GM21367 (cell line): ENCODE measurements around the gene CADPS.

Source experiments
- ATAC-seq: cut with Tn5 transposase; IDR thresholded peaks from one replicate; pipeline ENCODE4 v1.9.1; 2021; ENCODE audit not compliant: unreplicated experiment

Gene CADPS

DNA sequence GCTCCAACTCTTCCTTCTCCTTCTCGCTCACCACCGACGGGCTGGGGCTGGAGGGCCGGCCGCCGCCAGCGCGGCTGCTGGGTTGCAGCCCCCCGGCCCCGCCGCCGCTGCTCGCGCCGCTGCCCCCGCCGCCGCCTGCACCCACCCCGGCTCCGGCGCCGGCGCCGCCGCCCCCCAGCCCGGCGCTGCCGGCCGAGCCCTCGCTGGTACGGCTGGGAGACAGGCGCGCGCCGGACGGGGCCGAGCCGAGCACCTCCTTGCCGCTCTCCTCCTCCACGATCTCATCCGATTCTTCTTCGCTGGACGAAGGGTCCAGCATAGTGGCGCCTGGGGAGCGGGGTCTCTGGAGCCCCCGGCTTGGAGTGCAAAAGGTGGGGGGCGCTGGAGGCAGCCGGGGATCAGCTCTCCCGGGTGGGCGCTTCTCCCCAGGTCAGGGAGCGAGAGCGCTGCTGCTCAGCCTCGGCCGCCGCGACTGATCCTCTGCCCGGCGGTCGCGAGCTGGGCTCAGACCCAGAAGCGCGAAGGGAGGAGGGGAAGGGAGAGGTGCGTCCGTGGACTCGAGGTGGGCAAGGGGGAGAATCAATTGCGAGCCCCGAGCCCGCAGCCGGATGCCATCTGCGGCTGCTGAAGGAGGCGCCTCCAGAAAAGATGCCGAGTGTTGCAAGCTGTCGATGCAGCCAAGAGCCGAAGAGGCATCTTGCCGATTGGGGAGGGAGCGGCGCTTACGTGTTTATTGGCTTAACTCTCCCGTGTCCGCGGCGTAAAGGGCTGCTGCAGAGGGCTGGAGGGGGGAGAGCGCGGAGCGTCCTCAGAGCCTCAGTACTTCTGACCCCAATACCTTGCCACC is at the start of gene CADPS:
Gene CADPS, minus strand, starts transcription at position 706 of the 847 bp plus-strand sequence. Its CDS starts 387 bp downstream, at position 319.
- ATAC-seq = no peak

DNA sequence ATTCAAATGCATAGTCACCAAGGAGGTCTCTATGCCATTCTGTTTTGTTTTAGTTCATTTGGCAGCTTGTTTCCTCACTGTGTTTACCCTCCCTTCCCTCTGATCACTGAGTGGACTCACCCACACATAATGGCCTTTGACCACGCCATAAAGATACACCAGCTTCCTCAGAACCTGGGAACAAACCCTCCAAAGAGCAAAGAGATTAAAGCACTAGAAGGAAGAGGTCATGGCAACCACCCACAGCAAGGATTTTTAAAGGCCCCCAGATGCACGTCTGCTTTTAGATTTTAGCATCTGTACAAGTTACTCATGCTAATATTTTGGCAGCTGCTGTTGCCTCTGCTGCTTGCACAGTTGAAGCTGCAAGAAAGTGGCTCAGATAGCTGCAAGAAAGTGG is 47.9 kb upstream of the CADPS start:
- no peak for ATAC-seq

DNA sequence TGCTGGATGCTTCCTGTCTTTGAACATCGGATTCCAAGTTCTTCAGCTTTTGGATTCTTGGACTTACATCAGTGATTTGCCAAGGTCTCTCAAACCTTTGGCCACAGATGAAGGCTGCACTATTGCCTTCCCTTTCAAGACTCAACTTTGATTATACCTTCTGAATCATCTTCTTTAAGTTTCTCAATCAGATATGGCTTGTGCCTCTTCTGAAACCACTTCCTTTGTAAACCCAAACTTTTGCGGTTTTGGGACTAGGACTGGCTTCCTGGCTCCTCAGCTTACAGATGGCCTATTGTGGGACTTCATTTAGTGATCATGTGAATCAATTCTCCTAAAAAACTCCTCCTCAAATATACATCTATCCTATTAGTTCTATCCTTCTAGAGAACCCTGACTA is 47.1 kb upstream of the CADPS start:
- no peak for ATAC-seq

DNA sequence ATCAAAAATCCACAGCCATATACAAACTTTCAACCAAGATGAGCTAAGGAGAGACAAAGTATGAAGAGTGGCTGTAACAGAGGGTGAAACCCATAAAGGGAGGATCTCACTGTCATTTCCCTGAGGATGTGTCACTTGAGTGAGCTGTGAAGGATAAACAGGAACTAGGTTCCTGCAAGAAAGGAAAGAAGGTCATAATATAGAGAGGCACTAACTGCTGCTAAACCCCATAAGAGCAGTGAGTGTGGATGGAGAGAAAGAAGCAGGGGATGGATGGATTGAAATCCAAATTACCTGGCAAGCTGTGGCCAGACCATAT is 45.2 kb upstream of the CADPS start:
- ATAC-seq = no peak

DNA sequence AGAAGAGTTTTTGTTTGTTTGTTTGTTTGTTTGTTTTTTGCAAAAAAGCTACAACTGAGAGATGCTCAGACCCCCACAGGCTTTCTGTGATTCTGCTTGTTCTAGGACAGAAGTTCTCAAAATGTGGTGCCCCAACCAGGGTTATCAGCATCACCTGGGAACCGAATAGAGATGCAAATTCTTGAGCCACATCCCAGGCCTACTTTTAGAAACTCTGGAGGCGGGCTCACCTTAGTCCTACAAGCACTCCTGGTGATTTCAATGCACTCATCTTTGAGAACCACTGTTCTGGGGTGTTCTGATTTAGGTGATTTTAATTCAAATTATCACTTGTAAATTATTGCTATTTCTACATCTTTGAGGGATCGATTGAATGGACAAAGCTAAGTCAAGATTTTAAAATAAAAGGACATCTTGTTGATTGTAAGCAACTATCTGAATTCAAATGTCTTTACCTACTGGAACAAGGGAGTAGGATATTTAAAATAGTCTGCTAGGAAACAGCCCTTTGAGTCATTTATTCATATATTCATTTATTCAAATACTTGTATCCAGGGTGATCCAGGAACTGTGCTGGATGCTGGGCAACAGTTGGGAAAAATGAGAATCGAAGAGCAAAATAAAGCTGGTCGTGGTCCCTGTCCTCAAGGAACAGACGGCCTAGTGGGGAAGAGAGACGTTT is 44.7 kb upstream of the CADPS start:
- ATAC-seq = no peak

DNA sequence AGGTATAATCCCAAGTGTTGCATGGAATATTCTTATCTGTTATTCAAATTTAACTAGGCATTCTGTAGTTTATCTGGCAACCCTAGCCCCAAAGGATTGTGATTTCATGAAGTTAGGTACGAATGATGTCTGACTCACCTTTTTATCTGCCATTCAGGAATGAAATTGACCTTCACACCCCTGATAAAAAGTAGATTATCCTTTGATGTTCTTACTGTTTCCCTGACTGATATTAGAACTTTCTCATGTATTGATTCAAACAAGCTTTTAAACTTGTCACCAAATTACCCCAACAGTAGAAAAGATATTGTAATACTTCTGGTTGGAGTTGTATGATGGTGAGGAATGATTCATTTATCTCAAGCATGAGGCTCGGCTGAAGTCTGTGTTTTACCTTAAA is 43.6 kb upstream of the CADPS start:
- ATAC-seq = no peak

DNA sequence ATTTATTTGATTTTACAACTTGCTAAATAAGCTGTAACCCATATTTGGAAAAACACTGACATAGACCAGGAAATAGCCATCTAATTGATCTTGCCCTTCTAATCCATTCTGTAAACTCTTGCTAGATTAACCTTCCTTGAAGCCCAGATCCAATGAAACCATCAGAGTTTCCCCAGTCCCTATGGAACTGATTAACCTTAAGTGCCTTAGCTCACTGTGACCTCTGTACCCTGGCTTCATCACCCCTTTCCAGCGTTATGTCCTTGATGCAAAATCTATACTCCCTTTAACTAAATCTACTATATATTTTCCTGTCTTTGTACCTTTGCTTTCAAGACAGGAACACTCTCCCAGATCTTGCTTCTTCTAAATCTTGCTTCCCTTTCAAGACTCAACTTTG is 42.9 kb upstream of the CADPS start:
- no peak for ATAC-seq

DNA sequence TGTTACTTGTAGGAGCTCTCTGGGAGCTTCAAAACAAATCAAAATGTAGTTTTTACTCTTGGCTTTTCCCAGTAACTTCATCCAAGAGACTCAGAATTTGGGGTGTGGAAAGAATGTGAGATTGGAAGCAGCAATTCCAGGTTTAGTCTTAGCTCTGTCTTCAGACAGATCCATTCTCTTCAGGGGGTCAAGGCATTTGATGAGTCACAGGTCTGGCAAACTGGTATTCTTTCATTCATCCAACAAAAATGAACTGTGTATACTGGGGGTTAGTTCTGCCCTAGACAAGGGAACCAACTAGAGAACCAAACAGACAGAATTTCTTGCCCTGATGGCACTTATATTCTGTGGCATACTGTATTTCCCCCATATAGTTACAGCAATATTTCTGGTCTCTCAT is 36.3 kb upstream of the CADPS start:
- no peak for ATAC-seq

DNA sequence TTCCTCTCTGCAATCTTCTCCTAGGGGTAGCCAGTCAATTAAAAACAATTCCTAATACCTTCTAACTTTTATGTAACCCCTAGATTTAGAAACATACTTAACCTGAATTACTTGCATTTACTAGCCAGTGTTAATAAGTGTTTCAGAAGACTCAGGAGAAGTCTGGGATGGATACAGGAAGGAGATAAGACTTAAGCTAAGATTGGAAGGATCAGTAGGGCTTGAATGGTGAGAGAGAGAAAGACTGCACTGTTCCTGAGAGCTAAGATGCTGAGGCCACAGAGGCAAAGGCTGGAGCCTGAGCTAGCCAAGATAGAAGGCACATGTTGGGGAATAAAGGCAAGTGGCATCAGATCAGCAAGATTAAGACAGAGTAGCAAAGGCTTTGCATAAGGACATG is 30.1 kb upstream of the CADPS start:
- ATAC-seq = no peak

DNA sequence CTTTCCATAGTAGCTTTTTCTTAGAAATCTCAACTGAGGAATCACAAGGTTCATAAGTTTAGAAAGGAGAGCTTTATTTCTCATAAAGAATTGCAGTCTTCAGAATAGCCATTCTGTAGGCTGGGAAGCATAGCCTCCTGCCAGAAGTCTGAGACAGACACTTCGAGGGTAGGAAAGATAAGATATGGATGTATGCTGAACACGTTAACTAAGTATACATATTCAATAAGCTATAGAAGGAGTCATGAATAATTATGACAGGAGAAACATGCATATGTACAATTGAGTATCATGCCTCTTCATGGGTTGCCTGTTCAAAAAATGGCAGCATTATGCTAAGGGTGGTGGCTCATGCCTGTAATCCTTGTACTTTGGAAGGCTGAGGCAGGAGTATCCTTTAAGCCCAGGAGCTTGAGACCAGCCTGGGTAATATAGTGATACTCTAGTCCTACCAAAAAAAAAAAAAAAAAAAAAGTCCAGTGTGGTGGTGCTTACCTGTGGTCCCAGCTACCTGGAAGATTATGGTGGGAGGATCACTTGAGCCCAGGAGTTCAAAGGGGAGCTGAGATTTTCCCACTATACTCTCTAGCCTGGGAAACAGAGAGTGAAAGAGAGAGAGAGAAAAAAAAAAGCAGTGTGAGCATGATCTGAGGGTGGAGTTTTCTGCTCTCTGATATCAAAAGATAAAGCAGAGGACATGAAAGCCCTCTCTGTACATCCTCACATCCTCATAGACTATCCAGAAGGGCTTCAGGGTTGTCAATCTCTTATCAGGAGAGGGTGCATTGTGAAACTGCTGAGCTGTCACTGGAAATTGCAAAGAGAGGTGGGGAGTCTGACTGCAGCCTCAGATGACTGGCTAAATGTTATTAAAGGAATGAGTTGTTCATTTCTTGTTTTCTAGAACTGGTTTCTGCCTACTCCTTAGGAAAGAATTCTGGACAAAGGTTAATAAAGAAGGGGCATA is 23.6 kb upstream of the CADPS start:
- ATAC-seq = no peak

DNA sequence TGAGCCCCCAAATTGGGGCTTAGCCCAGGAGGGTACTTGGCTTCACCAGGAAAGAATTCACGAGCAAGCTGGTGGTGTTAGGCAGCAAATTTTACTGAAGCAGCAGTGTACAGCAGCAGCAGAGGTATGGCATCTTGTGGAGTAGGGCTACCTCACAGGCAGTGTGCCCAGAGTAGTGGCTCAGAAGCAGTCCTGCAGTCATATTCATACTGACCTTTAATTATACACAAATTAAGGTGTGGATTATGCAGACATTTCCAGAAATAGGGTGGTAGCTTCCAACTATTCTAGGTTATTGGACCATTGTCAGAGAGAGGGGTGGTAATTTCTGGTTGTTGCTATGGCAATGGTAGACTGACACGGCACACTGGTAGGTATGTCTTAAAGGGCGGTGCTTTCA is 20.7 kb upstream of the CADPS start:
- no peak for ATAC-seq

DNA sequence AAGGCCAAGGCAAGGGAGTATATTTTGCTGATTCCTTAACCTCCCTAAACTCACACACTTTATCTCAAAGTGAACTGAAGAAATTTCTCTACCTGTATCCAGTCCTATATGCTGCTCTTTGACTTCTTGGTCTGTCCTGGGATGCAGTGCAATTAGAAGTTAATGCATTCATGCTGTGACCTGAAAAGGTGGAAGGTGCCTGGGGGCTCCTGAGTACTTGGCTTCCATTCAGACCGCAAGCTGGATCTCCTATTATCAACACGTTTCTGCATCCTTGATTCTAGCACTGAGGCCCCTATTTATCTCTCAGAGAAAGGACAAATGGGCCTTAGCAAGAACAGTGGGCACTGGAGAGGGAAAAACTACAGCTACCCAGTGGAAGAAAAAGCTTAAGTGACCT is 17.7 kb upstream of the CADPS start:
- no peak for ATAC-seq

DNA sequence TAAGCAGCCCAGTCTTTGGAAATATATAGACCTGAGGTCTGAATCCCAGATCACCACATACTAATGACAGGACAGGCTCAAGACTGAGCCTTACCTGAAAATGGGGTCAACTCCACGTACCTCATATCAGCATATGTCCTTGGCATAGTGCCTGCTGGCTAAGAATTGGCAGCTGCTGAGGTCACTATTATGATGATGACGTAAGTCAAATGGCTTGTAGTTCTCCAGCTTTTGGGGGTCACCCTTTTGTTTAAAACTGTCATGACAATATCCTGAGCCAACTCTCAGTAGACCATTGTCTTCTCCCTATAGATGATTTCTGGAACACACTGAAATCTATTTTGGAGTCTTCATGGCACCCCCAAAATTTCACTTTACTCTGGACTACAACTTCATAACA is 16.8 kb upstream of the CADPS start:
- ATAC-seq = no peak

DNA sequence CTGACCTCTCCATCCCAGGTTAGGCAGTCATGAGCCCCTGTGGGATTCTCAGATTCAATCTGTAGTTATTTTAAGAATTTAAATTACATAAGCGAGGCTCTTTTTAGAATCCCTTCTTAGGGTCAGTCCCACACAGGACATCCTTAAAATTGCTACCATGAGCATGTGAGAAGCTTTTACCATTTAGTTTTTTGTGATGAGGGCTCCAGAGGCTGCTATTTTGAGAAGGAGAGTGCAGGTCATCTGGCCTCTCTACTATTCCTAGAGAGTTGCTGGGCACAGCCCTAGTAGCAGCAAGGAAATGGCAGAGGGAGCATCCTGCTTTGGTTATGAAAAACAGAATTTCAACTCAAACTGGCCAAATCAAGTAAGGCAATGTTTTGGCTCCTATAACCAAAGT is 13.6 kb upstream of the CADPS start:
- ATAC-seq = no peak

DNA sequence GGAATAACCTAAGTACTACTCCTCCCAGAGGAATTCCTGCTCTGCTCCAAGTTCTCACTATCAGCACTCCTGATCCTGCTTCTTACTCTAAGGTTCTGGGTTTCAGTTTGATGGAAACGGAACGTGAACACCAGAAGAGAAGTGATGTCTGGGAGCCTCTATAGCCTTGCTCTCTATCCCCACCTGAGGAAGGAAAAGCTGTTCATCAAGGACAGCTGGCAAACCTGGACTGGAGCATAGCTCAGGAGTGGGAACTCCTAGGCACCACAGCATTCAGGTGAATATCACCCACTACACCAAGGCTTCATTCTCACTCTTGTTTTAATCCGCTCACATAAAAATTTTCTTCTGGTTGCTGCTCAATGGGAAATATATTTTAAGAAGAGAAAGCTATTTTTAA is 13.0 kb upstream of the CADPS start:
- no peak for ATAC-seq

DNA sequence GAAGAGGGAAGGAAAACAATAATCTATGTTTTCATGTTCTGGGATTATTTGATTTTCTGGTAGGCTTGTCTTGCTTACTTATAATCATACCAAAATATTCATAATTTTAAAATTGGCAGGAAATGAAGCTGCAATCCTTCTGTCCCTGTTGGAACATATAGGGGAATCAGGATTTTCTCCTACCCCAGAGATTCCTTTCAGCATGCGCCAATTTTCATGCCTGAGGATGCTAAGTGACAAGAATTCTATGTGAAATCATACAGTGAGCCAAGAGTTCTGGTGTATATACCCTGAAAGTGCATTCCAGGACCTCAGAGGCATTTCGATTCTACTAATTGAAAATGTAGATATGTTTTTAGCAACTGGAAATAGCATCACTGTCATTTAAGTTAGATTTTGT is 9.9 kb upstream of the CADPS start:
- no peak for ATAC-seq

DNA sequence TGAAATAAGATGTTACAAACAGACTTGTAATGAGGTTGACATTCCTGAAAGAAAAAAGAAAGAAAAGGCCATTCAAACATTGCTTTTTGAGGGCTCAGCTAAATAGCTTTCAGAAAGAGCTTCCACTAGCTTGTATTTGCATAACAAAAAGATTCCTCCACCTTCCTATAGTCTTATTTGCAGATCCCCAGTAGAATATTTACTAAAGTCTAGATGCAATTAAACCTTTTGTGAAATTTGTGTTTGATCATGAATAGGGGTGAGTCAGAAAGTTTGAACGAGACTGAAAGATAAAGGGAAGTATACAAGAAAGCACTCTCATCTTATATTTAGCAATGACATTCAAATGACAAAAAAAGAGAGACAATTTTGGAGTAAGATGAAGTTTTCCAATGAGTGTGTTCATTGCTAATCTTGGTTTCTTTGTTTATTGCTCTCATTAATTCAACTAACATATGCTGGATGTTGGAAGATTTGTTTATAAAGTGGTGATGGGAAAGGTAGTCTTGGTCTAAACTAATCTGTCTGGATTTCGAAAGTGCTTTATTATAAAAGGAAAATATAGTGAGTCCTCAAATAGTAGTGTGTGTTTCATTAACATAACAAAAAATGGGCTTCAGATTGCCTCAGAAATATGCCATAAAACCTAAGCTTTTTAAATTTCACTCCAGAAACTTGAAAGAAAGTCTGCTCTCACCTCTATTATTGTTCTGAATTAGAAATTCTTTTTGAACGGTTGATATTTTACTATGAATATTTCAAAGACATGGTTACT is 9.1 kb upstream of the CADPS start:
- no peak for ATAC-seq

DNA sequence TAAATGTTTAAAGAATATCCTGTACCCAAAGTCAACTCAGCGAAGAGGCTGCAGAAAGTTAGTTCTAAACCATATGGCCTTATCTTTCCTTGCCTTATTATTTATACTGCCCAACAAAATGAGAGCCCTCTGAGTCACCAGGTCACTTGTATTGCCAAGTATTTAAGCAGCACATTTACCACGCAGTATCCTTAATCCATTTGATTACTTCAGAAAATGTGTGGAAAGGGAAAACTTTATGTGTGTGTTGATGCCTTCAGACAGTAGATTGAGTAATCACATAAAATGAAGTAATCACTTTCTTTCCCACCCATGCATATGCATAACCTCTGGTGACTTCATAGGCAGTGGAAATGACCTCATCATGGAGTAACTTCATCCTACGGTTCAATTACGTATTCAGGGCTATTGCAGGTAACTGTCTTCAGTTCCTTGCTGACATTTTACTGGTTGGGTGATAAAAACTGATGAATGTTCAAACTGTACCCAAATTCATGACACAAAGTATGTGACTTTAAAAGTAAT is 7.5 kb upstream of the CADPS start:
- no peak for ATAC-seq

DNA sequence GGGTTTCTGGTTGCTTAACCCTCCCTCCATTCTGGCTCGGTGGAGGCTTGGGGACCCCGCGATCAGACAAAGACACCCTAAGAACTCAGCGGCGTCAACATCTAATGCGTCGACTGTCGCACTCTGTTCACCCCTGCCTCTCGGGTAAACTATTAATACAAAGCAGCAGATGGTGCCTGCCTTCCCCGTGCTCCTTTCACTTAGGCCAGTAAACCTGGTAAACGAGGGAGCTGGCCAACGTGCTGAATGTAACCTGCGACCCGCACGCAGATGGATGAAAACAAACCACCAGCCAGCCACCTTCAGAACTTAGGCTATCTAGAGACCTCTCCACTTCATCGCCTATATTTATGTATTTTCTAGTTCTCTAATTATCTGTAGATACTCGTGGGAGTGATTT is 848 bp upstream of the CADPS start:
- ATAC-seq = no peak

DNA sequence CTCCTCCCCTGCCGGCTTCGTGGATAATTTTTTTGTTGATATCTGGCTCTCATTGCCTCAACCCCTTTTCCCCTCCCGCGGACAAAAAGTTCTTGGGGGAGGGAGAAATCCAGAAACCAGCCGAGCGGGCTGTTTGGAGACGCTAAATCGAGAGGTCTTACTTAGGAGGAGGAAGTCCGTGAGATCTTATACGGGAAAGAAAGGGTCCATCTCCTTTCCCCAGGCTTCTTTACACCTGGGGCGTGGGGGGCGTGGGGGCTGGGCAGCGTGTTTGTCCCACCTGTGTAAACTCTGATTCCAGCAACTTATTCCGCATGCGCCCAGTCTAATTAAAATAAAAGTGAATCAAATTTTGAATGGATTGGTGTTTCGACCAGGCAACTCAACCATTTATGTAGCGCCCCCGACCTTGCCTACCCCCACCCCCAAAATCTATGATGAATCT is 364 bp upstream of the CADPS start:
- ATAC-seq = no peak
